Measurements from ENCODE around the gene LSM3.

- TF ChIP-seq CTCF (IDR thresholded peaks at IDR 0.05) (no peak), ZFX (IDR thresholded peaks at IDR 0.05; ENCODE audit: borderline replicate concordance) (no peak)
Observed at GRCh38 chr3:14179114-14179465, 473 bp downstream of the LSM3 start.

All from 22Rv1 (cell line).